Vagina (tissue), 2 donors: Measurements from ENCODE around the gene POC1A. TPM values are rescaled to one million over a fixed set of nuclear protein-coding genes. Genes with fewer than 3 reads are reported as not detected.

ENCODE experiments used
- DNase-seq, 2 donors: peaks; one replicate each; pipeline ENCODE4 v3.0.0-alpha.2; 2017; ENCODE audit errors: extremely low spot score in 2 of 2
- H3K27ac ChIP-seq: fragments of 200-600 bp; sonication (generic); one replicate; pipeline ENCODE4 v1.5.1; 2019
- H3K27me3 ChIP-seq: fragments of 200-600 bp; sonication (generic); one replicate; pipeline ENCODE4 v1.5.1; 2019
- H3K36me3 ChIP-seq, 2 donors: fragments of 200-600 bp; sonication (generic); one replicate each; pipeline ENCODE4 v1.5.1; 2017 to 2019
- H3K4me1 ChIP-seq: fragments of 200-600 bp; sonication (generic); one replicate; pipeline ENCODE4 v1.5.1; 2019
- H3K4me3 ChIP-seq, 2 donors: fragments of 200-600 bp; sonication (generic); 1 replicate in 1 of 2; 2 replicates in 1 of 2; pipeline ENCODE4 v1.5.1; 2016 to 2019
- H3K9me3 ChIP-seq: fragments of 200-600 bp; sonication (generic); one replicate; pipeline ENCODE4 v1.5.1; 2019
- CTCF ChIP-seq, 3 experiments: fragments of 450-650 bp in 2 of 3; fragments of 200-600 bp in 1 of 3; sonication (generic) in 1 of 3; IDR thresholded peaks; one replicate each; pipeline ENCODE4 v1.5.1; 2017 to 2019; ENCODE audit warnings: antibody characterized with exemption in 3 of 3, mild to moderate bottlenecking in 2 of 3, moderate library complexity in 2 of 3
- POLR2A ChIP-seq, 2 donors: fragments of 450-650 bp; IDR thresholded peaks; one replicate each; pipeline ENCODE4 v1.6.1; 2017; ENCODE audit warnings: antibody characterized with exemption in 2 of 2, mild to moderate bottlenecking in 2 of 2, moderate library complexity in 2 of 2
- POLR2AphosphoS5 ChIP-seq, 2 donors: sonication (generic); formaldehyde crosslinking; IDR thresholded peaks; one replicate each; pipeline ENCODE4 v1.9.0; 2017; ENCODE audit warnings: antibody characterized with exemption in 2 of 2, mild to moderate bottlenecking in 2 of 2, low read depth in 1 of 2; ENCODE audit not compliant: insufficient read depth in 1 of 2
- intact Hi-C: fragments of 100-400 bp; cut with DNase I; formaldehyde crosslinking; loops from one replicate; pipeline ENCODE4 v1.15.1; 2023
- total RNA-seq: library from RNA; depleted of rRNA; stranded (reverse); fragments of >200 nt; gene quantifications from one replicate; pipeline ENCODE4 v1.2.3, GENCODE V29; 2016

POC1A gene
- total RNA-seq, 1 donor from 2014 or later, result 0.74 TPM

GRCh38 chr3:52026041-52026440, 128.2 kb downstream of the POC1A start:
- Histone ChIP-seq H3K9me3 (no peaks in the 10 kb centered on the region), H3K36me3 (no peaks in the 10 kb centered on the region), H3K27me3 (no peaks in the 10 kb centered on the region), H3K4me1 (peaks cover 26% of the 10 kb centered on the region), H3K4me3 (no peak overlapping the region), H3K27ac (no peak overlapping the region)
- DNase-seq, result no peak
- intact Hi-C loops, result no loop called here
- no peak for TF ChIP-seq POLR2A (IDR thresholded peaks at IDR 0.05)

- no peak overlapping the region for H3K27ac ChIP-seq
- DNase-seq, result no peak
- intact Hi-C loops, result no loop called here
Observed at GRCh38 chr3:52025453-52025852, 128.8 kb downstream of the POC1A start.

More at GRCh38 chr3:52025453-52025852, 128.8 kb downstream of the POC1A start:
- Histone ChIP-seq H3K27me3 (no peaks in the 10 kb centered on the region), H3K9me3 (no peaks in the 10 kb centered on the region), H3K4me1 (peaks cover 26% of the 10 kb centered on the region), H3K4me3 (no peak overlapping the region), H3K36me3 (no peaks in the 10 kb centered on the region)
- TF ChIP-seq CTCF (IDR thresholded peaks at IDR 0.05) (no peak), POLR2A (IDR thresholded peaks at IDR 0.05) (no peak), POLR2AphosphoS5 (IDR thresholded peaks at IDR 0.05; ENCODE audit: insufficient read depth in 1 of 2, low read depth in 1 of 2) (no peak)

Other genes with a start within 250 kb of the POC1A start
- gene RRP9, start 212.5 kb downstream of the POC1A start, total RNA-seq, result 12.5 TPM
- gene PARP3, start 212.1 kb downstream of the POC1A start, total RNA-seq, result 20.6 TPM
- gene GPR62, start 199.0 kb downstream of the POC1A start, total RNA-seq, result not detected
- gene PCBP4, start 187.0 kb downstream of the POC1A start, total RNA-seq, result 36.6 TPM
- gene ABHD14B, start 180.4 kb downstream of the POC1A start, total RNA-seq, result 46.9 TPM
- 31.9 TPM for gene ABHD14A, start 179.4 kb downstream of the POC1A start, total RNA-seq
- gene ACY1, start 170.9 kb downstream of the POC1A start, total RNA-seq, result 29.7 TPM
- 1,678 TPM for gene RPL29, start 158.5 kb downstream of the POC1A start, total RNA-seq
- 59.9 TPM for gene DUSP7, start 97.9 kb downstream of the POC1A start, total RNA-seq
- 41.5 TPM for gene ALAS1, start 43.7 kb upstream of the POC1A start, total RNA-seq
- gene TLR9, start 71.2 kb upstream of the POC1A start, total RNA-seq, result not detected
- 93.8 TPM for gene TWF2, start 84.7 kb upstream of the POC1A start, total RNA-seq
- 25.0 TPM for gene PPM1M, start 91.3 kb upstream of the POC1A start, total RNA-seq
- 44.4 TPM for gene WDR82, start 124.2 kb upstream of the POC1A start, total RNA-seq
- 10.3 TPM for gene GLYCTK, start 133.4 kb upstream of the POC1A start, total RNA-seq
- 12.3 TPM for gene DNAH1, start 161.9 kb upstream of the POC1A start, total RNA-seq